NCI-H69 (cell line): ENCODE data around the gene SLC22A3.

Experiments
- DNase-seq: peaks from one replicate; lab custom pipeline; 2025; lab: John Stamatoyannopoulos, UW

The SLC22A3 gene

GRCh38 chr6:160417550-160417949, 69.4 kb downstream of the SLC22A3 start:
- no peak for DNase-seq

- DNase-seq: no peak
Observed at GRCh38 chr6:160418370-160418769, 70.2 kb downstream of the SLC22A3 start.

- no peak for DNase-seq
Observed at GRCh38 chr6:160419488-160419887, 71.3 kb downstream of the SLC22A3 start.

GRCh38 chr6:160420253-160420968, 72.2 kb downstream of the SLC22A3 start:
- DNase-seq: no peak

GRCh38 chr6:160420969-160421556, 72.9 kb downstream of the SLC22A3 start:
- DNase-seq: no peak

GRCh38 chr6:160421854-160422253, 73.7 kb downstream of the SLC22A3 start:
- DNase-seq: no peak

GRCh38 chr6:160424256-160424655, 76.1 kb downstream of the SLC22A3 start:
- DNase-seq: no peak

GRCh38 chr6:160426136-160426535, 78.0 kb downstream of the SLC22A3 start:
- DNase-seq: no peak

- DNase-seq: no peak
Observed at GRCh38 chr6:160427312-160428068, 79.3 kb downstream of the SLC22A3 start.

- DNase-seq: peak; percentile 22
Observed at GRCh38 chr6:160428069-160428430, 79.9 kb downstream of the SLC22A3 start.

GRCh38 chr6:160428818-160429619, 80.8 kb downstream of the SLC22A3 start:
- DNase-seq: no peak

GRCh38 chr6:160429620-160429895, 81.4 kb downstream of the SLC22A3 start:
- DNase-seq: no peak

- DNase-seq: no peak
Observed at GRCh38 chr6:160430203-160430602, 82.0 kb downstream of the SLC22A3 start.

- no peak for DNase-seq
Observed at GRCh38 chr6:160430751-160431150, 82.6 kb downstream of the SLC22A3 start.

- no peak for DNase-seq
Observed at GRCh38 chr6:160431226-160431625, 83.0 kb downstream of the SLC22A3 start.

GRCh38 chr6:160431791-160432404, 83.7 kb downstream of the SLC22A3 start:
- DNase-seq: no peak

GRCh38 chr6:160435935-160436334, 87.8 kb downstream of the SLC22A3 start:
- DNase-seq: no peak

- no peak for DNase-seq
Observed at GRCh38 chr6:160437154-160437553, 89.0 kb downstream of the SLC22A3 start.

GRCh38 chr6:160437775-160438174, 89.6 kb downstream of the SLC22A3 start:
- DNase-seq: no peak

GRCh38 chr6:160438481-160438880, 90.3 kb downstream of the SLC22A3 start:
- DNase-seq: no peak

- no peak for DNase-seq
Observed at GRCh38 chr6:160439751-160440150, 91.6 kb downstream of the SLC22A3 start.

- DNase-seq: no peak
Observed at GRCh38 chr6:160442151-160442550, 94.0 kb downstream of the SLC22A3 start.
